Fibroblast of pulmonary artery (primary cell): ENCODE measurements around the gene NEU4.
A peak's percentile ranks its signal among the peaks of the same experiment; 100 is the strongest.

Source experiments
- DNase-seq: peaks from one replicate; pipeline ENCODE4 v3.0.0-alpha.2; 2010; ENCODE audit warnings: low read depth
- H3K4me3 ChIP-seq: replicated peaks from 2 replicates; pipeline ENCODE4 v1.5.1; 2011; ENCODE audit warnings: low read depth, mild to moderate bottlenecking, control low read depth, low read length, moderate library complexity
- TF ChIP-seq, protein P1 (sequence below): IDR thresholded peaks from 2 replicates; pipeline ENCODE4 v1.5.1; 2011; ENCODE audit warnings: mild to moderate bottlenecking, control low read depth, low read length, inconsistent platforms; ENCODE audit errors: missing control alignments

Gene NEU4

DNA sequence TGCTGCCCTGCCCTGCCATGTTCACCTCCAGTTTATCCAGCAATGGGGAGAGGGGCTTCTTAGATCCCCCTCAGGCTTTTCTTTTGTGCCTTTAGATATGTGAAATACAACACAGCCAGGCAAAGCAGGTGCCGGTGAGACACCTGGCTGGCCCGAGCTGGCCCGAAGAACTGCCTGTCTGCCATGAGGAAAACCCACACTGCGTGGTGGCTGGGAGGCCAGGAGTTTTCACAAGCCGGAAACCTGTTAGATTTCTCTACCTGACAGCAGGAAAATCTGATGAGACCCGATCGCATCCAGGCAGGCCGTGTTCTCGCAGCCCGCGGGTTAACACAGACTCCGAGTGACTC, 38.1 kb upstream of the NEU4 start:
- DNase-seq = no peak
- TF ChIP-seq, protein P1, sequence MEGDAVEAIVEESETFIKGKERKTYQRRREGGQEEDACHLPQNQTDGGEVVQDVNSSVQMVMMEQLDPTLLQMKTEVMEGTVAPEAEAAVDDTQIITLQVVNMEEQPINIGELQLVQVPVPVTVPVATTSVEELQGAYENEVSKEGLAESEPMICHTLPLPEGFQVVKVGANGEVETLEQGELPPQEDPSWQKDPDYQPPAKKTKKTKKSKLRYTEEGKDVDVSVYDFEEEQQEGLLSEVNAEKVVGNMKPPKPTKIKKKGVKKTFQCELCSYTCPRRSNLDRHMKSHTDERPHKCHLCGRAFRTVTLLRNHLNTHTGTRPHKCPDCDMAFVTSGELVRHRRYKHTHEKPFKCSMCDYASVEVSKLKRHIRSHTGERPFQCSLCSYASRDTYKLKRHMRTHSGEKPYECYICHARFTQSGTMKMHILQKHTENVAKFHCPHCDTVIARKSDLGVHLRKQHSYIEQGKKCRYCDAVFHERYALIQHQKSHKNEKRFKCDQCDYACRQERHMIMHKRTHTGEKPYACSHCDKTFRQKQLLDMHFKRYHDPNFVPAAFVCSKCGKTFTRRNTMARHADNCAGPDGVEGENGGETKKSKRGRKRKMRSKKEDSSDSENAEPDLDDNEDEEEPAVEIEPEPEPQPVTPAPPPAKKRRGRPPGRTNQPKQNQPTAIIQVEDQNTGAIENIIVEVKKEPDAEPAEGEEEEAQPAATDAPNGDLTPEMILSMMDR = no peak
- H3K4me3 ChIP-seq = no peak overlapping the region

DNA sequence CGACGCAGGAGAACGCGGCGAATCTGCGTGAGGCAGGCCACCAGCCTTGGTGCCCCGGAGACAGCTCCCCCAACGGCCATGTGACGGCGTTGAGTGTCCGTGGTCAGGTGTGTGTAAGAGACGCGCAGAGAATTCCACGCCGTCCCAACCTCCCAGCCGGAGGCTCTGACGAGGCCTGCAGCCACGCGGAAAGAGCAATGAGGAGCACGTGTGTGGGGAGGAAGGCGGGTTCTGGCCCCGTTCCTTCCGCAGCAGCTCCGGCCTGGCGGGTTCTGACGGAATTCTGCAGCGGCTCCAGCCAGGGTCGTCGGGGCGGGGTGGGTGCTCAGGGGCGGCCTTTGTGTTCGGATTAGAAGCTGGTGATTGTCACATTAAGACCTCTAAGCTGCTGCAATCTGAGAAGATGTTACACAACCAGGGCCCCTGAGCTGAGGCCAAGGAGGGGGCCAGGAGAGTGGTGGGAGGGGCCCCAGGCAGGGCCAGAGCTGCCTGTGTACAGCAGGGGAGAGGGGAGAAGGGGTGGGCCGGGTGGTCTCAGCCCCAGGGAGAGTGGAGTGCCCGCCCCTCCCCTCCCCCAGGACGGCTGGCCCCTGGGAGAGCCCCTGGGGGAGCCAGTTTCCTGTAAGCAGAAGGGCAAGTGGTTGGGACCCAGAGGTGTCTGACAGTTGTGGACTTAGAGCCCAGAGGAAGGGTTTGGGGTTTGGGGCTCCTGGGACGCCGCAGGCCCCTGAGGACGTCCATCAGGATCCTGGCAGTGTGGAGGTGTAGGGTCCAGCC, 37.5 kb upstream of the NEU4 start:
- DNase-seq = peak; percentile 33
- TF ChIP-seq, protein P1 = no peak
- no peak overlapping the region for H3K4me3 ChIP-seq

DNA sequence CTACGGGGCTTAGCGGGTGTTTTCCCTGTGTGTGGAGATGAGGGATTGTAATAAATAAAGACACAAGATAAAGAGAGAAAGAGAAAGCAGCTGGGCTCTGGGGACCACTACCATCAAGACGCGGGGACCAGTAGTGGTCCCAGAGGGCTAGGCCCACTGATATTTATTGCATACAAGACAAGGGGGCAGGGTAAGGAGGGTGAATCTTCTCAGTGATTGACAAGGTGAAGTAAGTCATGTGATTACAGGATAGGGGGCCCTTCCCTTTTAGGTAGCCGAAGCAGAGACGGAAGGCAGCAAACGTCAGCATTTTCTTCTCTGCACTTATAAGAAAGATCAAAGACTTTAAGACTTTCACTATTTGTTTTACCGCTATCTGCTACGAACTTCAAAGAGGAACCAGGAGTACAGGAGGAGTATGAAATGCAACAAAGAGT, 36.9 kb upstream of the NEU4 start:
- H3K4me3 ChIP-seq = no peak overlapping the region
- TF ChIP-seq, protein P1 = no peak
- DNase-seq = no peak

DNA sequence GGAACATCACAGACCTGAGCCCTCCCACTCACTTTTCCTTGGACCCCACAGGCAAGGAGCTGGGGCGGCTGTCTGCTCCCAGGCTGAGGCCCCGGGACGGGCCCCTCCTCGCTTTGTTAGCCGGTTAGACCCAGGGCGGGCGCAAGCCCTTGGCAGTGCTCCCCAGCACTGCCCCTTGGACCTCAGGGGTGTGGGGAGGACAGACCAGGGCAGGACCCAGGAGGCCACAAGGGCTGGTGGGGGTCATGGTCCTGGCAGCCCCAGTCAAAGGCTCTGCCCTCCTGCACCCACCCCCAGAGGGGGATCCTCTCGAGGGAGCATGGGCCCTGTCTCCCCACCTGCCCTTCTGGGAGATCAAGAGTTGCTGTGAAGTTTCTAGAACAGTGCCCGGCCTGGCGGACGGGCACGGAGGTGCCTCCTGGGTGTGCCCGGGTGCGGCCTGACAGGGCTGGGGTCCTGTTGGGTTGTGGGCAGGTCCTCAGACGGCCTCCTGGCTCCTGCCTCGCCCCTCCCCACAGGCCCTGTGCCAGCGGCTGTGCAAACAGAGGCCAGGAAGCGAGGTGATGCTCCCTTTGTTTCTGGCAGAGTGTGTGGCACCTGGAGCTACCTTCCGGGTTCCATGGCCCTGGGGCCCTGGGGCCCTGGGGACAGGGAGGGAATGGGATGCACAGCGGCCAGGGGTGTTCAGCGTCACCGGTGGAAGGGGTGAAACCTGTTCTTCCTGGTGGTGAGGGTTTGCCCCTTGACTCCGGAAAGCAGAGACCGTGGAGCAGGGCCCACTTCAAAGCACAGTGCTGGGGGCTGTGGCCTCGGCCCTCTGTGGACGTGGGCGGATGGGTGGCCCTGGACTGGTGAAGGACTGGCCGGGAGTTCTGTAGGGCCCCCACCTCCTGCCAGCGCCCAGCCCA, 35.2 kb upstream of the NEU4 start:
- no peak overlapping the region for H3K4me3 ChIP-seq
- TF ChIP-seq, protein P1 = no peak
- no peak for DNase-seq

DNA sequence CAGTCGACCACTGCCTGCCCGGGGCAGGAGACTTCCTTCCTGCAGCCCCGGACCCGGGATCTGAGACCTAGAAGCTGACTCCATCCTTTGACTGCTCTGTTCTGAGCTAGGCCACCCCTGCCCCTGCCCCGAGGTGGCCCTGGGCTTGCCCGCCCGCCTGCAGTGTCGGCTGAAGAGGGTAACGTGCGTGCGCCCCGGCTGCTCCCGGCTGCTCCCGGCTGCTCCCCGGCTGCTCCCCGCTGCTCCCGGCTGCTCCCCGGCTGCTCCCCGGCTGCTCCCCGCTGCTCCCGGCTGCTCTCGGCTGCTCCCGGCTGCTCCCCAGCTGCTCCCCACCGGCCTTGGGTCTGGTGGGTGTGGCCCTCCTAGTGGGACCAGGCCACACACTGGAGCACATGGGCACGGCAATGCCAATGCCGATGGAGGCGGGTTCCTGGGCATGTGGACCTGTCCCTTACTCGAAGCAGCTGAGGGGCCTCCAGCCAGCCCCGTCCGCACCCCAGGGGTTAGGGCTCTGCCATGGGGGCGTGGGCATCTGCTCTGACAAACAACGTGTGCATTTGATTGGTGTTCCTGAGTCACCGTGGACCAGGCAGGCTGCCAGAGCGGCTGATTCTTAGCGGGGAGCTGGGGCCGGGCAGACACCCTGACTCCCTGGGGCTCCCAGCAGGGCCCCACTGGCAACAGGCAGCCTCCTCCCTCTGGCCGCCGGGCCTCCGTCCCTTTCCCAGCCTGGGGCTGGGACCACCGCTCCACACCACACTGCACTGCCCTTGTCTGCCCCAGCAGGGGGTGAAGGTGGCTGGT, 34.4 kb upstream of the NEU4 start:
- H3K4me3 ChIP-seq = no peak overlapping the region
- TF ChIP-seq, protein P1 = no peak
- peak; percentile 41 for DNase-seq

DNA sequence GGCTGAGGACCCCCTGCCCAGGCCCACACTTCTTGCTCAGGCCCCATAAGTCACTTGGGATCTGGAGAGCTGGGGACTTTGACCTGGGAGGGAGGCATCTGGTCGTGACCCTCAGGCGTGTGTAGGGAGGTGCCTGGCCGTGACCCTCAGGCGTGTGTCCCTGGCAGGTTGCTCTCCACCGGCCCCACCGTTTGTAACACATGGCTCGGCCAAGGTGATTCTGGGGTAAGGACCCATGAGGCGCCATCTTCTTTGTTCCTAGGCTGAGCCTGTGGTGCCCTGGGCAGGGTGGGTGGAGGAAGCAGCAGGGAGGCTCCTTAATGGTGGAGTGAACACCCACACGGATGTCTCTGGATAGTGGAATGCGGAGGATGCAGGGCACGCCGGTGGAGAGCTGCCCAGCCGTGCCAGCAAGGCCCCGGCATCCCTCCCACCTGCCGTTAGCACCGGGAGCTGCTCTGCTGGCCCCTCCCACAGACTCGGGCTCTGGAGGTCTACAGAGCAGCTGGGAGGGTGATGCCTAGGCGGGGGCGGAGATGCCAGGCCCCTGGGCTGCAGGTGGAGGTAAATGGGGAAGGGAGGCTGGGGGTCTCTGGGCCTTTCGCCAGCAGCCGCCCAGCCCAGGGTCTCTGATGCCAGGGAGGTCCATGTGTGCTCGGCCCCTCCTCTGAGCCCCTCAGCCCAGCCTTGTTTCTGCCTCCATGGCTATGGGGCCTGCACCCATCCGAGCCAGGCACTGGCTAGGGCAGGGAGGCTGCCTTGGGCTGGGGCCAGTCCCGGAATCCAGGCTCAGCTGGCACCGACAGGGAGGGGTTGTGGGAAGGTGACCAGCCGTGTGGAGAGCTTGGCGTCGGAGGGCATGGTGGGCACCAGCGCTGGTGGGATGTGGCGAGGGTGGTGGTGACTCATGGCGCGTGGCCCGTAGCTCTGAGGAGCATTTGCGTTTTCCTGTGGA, 33.5 kb upstream of the NEU4 start:
- no peak overlapping the region for H3K4me3 ChIP-seq
- TF ChIP-seq, protein P1 = no peak
- no peak for DNase-seq
